WERI-Rb-1 (cell line): ENCODE data around the gene SLC22A23.
"Not testable (repeated sequence)": the region's sequence is repeated elsewhere in the genome, so short reads cannot be mapped to it uniquely, and the experiment has no call there.

Experiments
- DNase-seq: peaks from one replicate; pipeline ENCODE4 v3.0.0-alpha.2; 2020
- H3K27ac ChIP-seq: fragments of 250-450 bp; sonication (Bioruptor Pico); 2 replicates; pipeline ENCODE4 v1.5.1; 2020; ENCODE audit warnings: mild to moderate bottlenecking, moderate library complexity
- H3K27me3 ChIP-seq: fragments of 250-450 bp; sonication (Bioruptor Pico); 2 replicates; pipeline ENCODE4 v1.5.1; 2021; ENCODE audit warnings: mild to moderate bottlenecking, low read depth, moderate library complexity; ENCODE audit not compliant: insufficient read depth, severe bottlenecking
- H3K36me3 ChIP-seq: fragments of 250-450 bp; sonication (Bioruptor Pico); 2 replicates; pipeline ENCODE4 v1.5.1; 2020; ENCODE audit warnings: mild to moderate bottlenecking, moderate library complexity
- H3K4me3 ChIP-seq: 2 replicates; pipeline ENCODE4 v1.5.1; 2011; ENCODE audit warnings: low read depth, mild to moderate bottlenecking, control low read depth, low read length
- H3K9me3 ChIP-seq: fragments of 250-450 bp; sonication (Bioruptor Pico); 2 replicates; pipeline ENCODE4 v1.5.1; 2021; ENCODE audit warnings: mild to moderate bottlenecking, moderate library complexity; ENCODE audit not compliant: severe bottlenecking
- CTCF ChIP-seq: IDR thresholded peaks from 2 replicates; pipeline ENCODE4 v1.5.1; 2011; ENCODE audit warnings: low read depth, mild to moderate bottlenecking, control low read depth, inconsistent platforms, low read length

The SLC22A23 gene

GRCh38 chr6:3245216-3245615 lies 211.6 kb downstream of the SLC22A23 start:
- no peak for TF ChIP-seq CTCF
- Histone ChIP-seq H3K9me3 (no peaks in the 10 kb centered on the region), H3K36me3 (no peaks in the 10 kb centered on the region), H3K4me3 (no peak overlapping the region), H3K27ac (no peak overlapping the region), H3K27me3 (peaks cover 7% of the 10 kb centered on the region)
- DNase-seq: no peak

GRCh38 chr6:3244832-3245161 lies 212.1 kb downstream of the SLC22A23 start:
- not testable (repeated sequence) for H3K4me3 ChIP-seq, H3K27ac ChIP-seq, H3K9me3 ChIP-seq, H3K27me3 ChIP-seq, H3K36me3 ChIP-seq, DNase-seq

GRCh38 chr6:3244003-3244831 lies 212.6 kb downstream of the SLC22A23 start:
- no peaks in the 10 kb centered on the region for H3K9me3 ChIP-seq
- TF ChIP-seq CTCF: no peak
- H3K27me3 ChIP-seq: peaks cover 3% of the 10 kb centered on the region
- H3K36me3 ChIP-seq: no peaks in the 10 kb centered on the region
- no peak overlapping the region for H3K4me3 ChIP-seq
- no peak overlapping the region for H3K27ac ChIP-seq
- DNase-seq: no peak

GRCh38 chr6:3242768-3243167 lies 214.1 kb downstream of the SLC22A23 start:
- Histone ChIP-seq H3K9me3 (no peaks in the 10 kb centered on the region), H3K36me3 (no peaks in the 10 kb centered on the region), H3K27ac (no peak overlapping the region), H3K4me3 (no peak overlapping the region), H3K27me3 (peaks cover 3% of the 10 kb centered on the region)
- TF ChIP-seq CTCF: no peak
- no peak for DNase-seq

- H3K27me3 ChIP-seq, H3K4me3 ChIP-seq, DNase-seq, H3K27ac ChIP-seq, H3K9me3 ChIP-seq, H3K36me3 ChIP-seq: not testable (repeated sequence)
Observed at GRCh38 chr6:3241745-3242144, 215.1 kb downstream of the SLC22A23 start.

GRCh38 chr6:3240595-3240994 lies 216.3 kb downstream of the SLC22A23 start:
- H3K4me3 ChIP-seq: no peak overlapping the region
- no peaks in the 10 kb centered on the region for H3K36me3 ChIP-seq
- no peak for DNase-seq
- H3K9me3 ChIP-seq: no peaks in the 10 kb centered on the region
- TF ChIP-seq CTCF: no peak
- peaks cover 3% of the 10 kb centered on the region for H3K27me3 ChIP-seq
- no peak overlapping the region for H3K27ac ChIP-seq
